H1 (cell line): ENCODE measurements around the gene HTR1D. TPM values are rescaled to one million over a fixed set of nuclear protein-coding genes. Genes with fewer than 3 reads are reported as not detected.

Source experiments
- CTCF ChIA-PET: fragments of 300-600 bp; sonication (Branson Sonifier 250); formaldehyde crosslinking; loops from one replicate; lab custom pipeline; 2021; ENCODE audit not compliant: partially characterized antibody; lab: Charles Lee
- POLR2A ChIA-PET: fragments of 300-600 bp; sonication (Branson Sonifier 250); formaldehyde crosslinking; loops from one replicate; lab custom pipeline; 2021; ENCODE audit warnings: inconsistent platforms; ENCODE audit not compliant: partially characterized antibody; lab: Charles Lee
- DNase-seq, 2 experiments: peaks; one replicate each; pipeline versions ENCODE4 v3.0.0 to v3.0.0-alpha.2; 2010 to 2022; ENCODE audit warnings: low spot score in 2 of 2, low read depth in 1 of 2, mixed read lengths in 1 of 2
- FAIRE-seq: peaks from 2 replicates; lab custom pipeline; 2011; peaks lifted over from hg19 to GRCh38; lab: Jason Lieb, UNC
- H2AFZ ChIP-seq: 2 replicates; pipeline ENCODE4 v1.8.1; 2012; ENCODE audit warnings: low read length, inconsistent platforms
- H2AK5ac ChIP-seq: 2 replicates; pipeline ENCODE4 v1.6.1; 2013; ENCODE audit warnings: low read depth, low read length
- H2BK120ac ChIP-seq: replicated peaks from 2 replicates; pipeline ENCODE3; 2013; ENCODE audit warnings: low read depth, low read length, inconsistent platforms
- H2BK12ac ChIP-seq: 2 replicates; pipeline ENCODE4 v1.6.1; 2013; ENCODE audit warnings: low read depth, low read length
- H2BK15ac ChIP-seq: 2 replicates; pipeline ENCODE4 v1.6.1; 2013; ENCODE audit warnings: low read length
- H2BK20ac ChIP-seq: 2 replicates; pipeline ENCODE4 v1.6.1; 2013; ENCODE audit warnings: low read length
- H2BK5ac ChIP-seq: 2 replicates; pipeline ENCODE4 v1.6.1; 2013; ENCODE audit warnings: low read depth, low read length
- H3K14ac ChIP-seq: 2 replicates; pipeline ENCODE4 v1.6.1; 2013; ENCODE audit warnings: inconsistent platforms; ENCODE audit not compliant: insufficient read length
- H3K18ac ChIP-seq: 2 replicates; pipeline ENCODE4 v1.6.1; 2013; ENCODE audit warnings: low read length; ENCODE audit errors: extremely low read depth
- H3K23ac ChIP-seq: 2 replicates; pipeline ENCODE4 v1.6.1; 2013; ENCODE audit warnings: inconsistent platforms; ENCODE audit not compliant: insufficient read length
- H3K23me2 ChIP-seq: 2 replicates; pipeline ENCODE4 v1.6.1; 2013; ENCODE audit warnings: low read depth, low read length
- H3K27ac ChIP-seq: 2 replicates; pipeline ENCODE4 v1.6.1; 2011; ENCODE audit warnings: low read depth, low read length, inconsistent platforms
- H3K27me3 ChIP-seq, 4 experiments: replicated peaks in 1 of 4; 1 replicate in 1 of 4; 2 replicates in 3 of 4; pipeline versions ENCODE4 v1.6.1 to v1.8.1; 2011 to 2013; ENCODE audit warnings: low read length in 3 of 4, mild to moderate bottlenecking in 3 of 4, inconsistent platforms in 2 of 4, mixed read lengths in 2 of 4, moderate library complexity in 1 of 4; ENCODE audit not compliant: control insufficient read depth in 3 of 4, insufficient read depth in 3 of 4; ENCODE audit errors: extremely low read depth in 1 of 4
- H3K36me3 ChIP-seq, 4 experiments: 2 replicates each; pipeline versions ENCODE4 v1.6.1 to v1.8.1; 2011 to 2013; ENCODE audit warnings: mild to moderate bottlenecking in 4 of 4, low read length in 3 of 4, moderate library complexity in 2 of 4, control low read depth in 1 of 4, inconsistent platforms in 1 of 4; ENCODE audit not compliant: insufficient read depth in 4 of 4, control insufficient read depth in 2 of 4
- H3K4ac ChIP-seq: replicated peaks from 2 replicates; pipeline ENCODE3; 2013; ENCODE audit warnings: low read length, low read depth, mixed read lengths, inconsistent platforms; ENCODE audit not compliant: insufficient read length
- H3K4me1 ChIP-seq, 4 experiments: replicated peaks in 1 of 4; 1 replicate in 1 of 4; 2 replicates in 3 of 4; pipeline versions ENCODE4 v1.6.1 to v1.8.1; 2011 to 2013; ENCODE audit warnings: low read length in 3 of 4, inconsistent platforms in 2 of 4, mixed read lengths in 1 of 4; ENCODE audit not compliant: insufficient read depth in 4 of 4, control insufficient read depth in 3 of 4
- H3K4me2 ChIP-seq, 2 experiments: 2 replicates each; pipeline versions ENCODE4 v1.6.1 to v1.8.1; 2011 to 2013; ENCODE audit warnings: low read depth in 2 of 2, low read length in 2 of 2, control low read depth in 1 of 2, inconsistent platforms in 1 of 2, mild to moderate bottlenecking in 1 of 2; ENCODE audit not compliant: insufficient read depth in 1 of 2
- H3K4me3 ChIP-seq, 4 experiments: fragments of 200-600, 300-600 bp in 1 of 4; sonication (generic), shearing (Covaris generic), sonication (Bioruptor Twin) in 1 of 4; 2 replicates each; pipeline versions ENCODE4 v1.5.1 to v1.8.1; 2011 to 2016; ENCODE audit warnings: low read length in 4 of 4, low read depth in 3 of 4, control low read depth in 2 of 4, inconsistent platforms in 2 of 4, mild to moderate bottlenecking in 2 of 4, mixed read lengths in 1 of 4, moderate library complexity in 1 of 4; ENCODE audit not compliant: insufficient read depth in 2 of 4; ENCODE audit errors: extremely low read depth in 1 of 4
- H3K56ac ChIP-seq: replicated peaks from 2 replicates; pipeline ENCODE3; 2013; ENCODE audit warnings: low read depth, mild to moderate bottlenecking, mixed read lengths, low read length, inconsistent platforms; ENCODE audit not compliant: insufficient read length
- H3K79me1 ChIP-seq: 2 replicates; pipeline ENCODE4 v1.6.1; 2013; ENCODE audit warnings: low read depth, low read length, control low read depth
- H3K79me2 ChIP-seq, 2 experiments: 2 replicates each; pipeline versions ENCODE4 v1.6.1 to v1.8.1; 2012 to 2013; ENCODE audit warnings: low read length in 2 of 2, mild to moderate bottlenecking in 2 of 2, inconsistent platforms in 1 of 2; ENCODE audit not compliant: insufficient read depth in 2 of 2, control insufficient read depth in 1 of 2
- H3K9ac ChIP-seq, 4 experiments: replicated peaks in 1 of 4; 1 replicate in 1 of 4; 2 replicates in 3 of 4; pipeline versions ENCODE4 v1.6.1 to v1.8.1; 2011 to 2013; ENCODE audit warnings: low read depth in 3 of 4, low read length in 3 of 4, control low read depth in 2 of 4, mild to moderate bottlenecking in 2 of 4, moderate library complexity in 2 of 4, inconsistent platforms in 1 of 4; ENCODE audit errors: extremely low read depth in 1 of 4
- H3K9me3 ChIP-seq, 2 experiments: 2 replicates each; pipeline versions ENCODE4 v1.6.1 to v1.8.1; 2012 to 2013; ENCODE audit warnings: mild to moderate bottlenecking in 2 of 2, moderate library complexity in 2 of 2, control low read depth in 1 of 2, inconsistent platforms in 1 of 2, low read depth in 1 of 2, low read length in 1 of 2, mixed read lengths in 1 of 2; ENCODE audit not compliant: insufficient read depth in 2 of 2
- H4K20me1 ChIP-seq, 2 experiments: replicated peaks in 1 of 2; 2 replicates each; pipeline versions ENCODE3 to v1.8.1; 2011 to 2013; ENCODE audit warnings: inconsistent platforms in 2 of 2, low read length in 2 of 2, mild to moderate bottlenecking in 1 of 2; ENCODE audit not compliant: insufficient read depth in 2 of 2, control insufficient read depth in 1 of 2
- H4K5ac ChIP-seq: 2 replicates; pipeline ENCODE4 v1.6.1; 2013; ENCODE audit warnings: low read length, low read depth, mixed read lengths, inconsistent platforms; ENCODE audit not compliant: insufficient read length
- H4K8ac ChIP-seq: 2 replicates; pipeline ENCODE4 v1.8.0; 2013; ENCODE audit warnings: mild to moderate bottlenecking, moderate library complexity, low read length, inconsistent platforms; ENCODE audit not compliant: insufficient read depth; ENCODE audit errors: extremely low read depth
- H4K91ac ChIP-seq: replicated peaks from 2 replicates; pipeline ENCODE3; 2013; ENCODE audit warnings: low read length, mixed read lengths, inconsistent platforms; ENCODE audit not compliant: insufficient read length
- CHD1 ChIP-seq: IDR thresholded peaks from 2 replicates; pipeline ENCODE4 v1.6.1; 2012; ENCODE audit warnings: low read depth, low read length, improper control_type of control experiment
- EP300 ChIP-seq, 2 experiments: IDR thresholded peaks; 1 replicate in 1 of 2; 2 replicates in 1 of 2; pipeline ENCODE4 v1.6.1; 2011 to 2012; ENCODE audit warnings: low read depth in 2 of 2, low read length in 2 of 2, mild to moderate bottlenecking in 2 of 2, borderline replicate concordance in 1 of 2, inconsistent platforms in 1 of 2, moderate library complexity in 1 of 2
- HDAC6 ChIP-seq: IDR thresholded peaks from one replicate; pipeline ENCODE4 v1.7.1; 2012; ENCODE audit warnings: low read depth, mild to moderate bottlenecking, inconsistent platforms, low read length, moderate library complexity
- MAFK ChIP-seq: IDR thresholded peaks from 2 replicates; pipeline ENCODE4 v1.6.1; 2012; ENCODE audit warnings: low read depth, mild to moderate bottlenecking, improper control_type of control experiment, low read length
- SP1 ChIP-seq: IDR thresholded peaks from 2 replicates; pipeline ENCODE4 v1.6.1; 2011; ENCODE audit warnings: low read depth, low read length
- YY1 ChIP-seq: IDR thresholded peaks from 2 replicates; pipeline ENCODE4 v1.6.1; 2011; ENCODE audit warnings: low read depth, mild to moderate bottlenecking, low read length
- polyA plus RNA-seq, 7 experiments: library from polyadenylated mRNA; depleted of rRNA in 3 of 7; stranded (reverse) in 5 of 7; unstranded in 2 of 7; fragments of >200 nt in 5 of 7; fragments of 200-250 nt in 2 of 7; gene quantifications; 1 replicate in 5 of 7; 2 replicates in 1 of 7; 4 replicates in 1 of 7; pipeline versions ENCODE4 v1.2.1 to v1.2.3, GENCODE V29; 2011 to 2013; ENCODE audit warnings: missing spikeins in 2 of 7, mixed read lengths in 2 of 7
- total RNA-seq: library from RNA; stranded (reverse); fragmentation: NEBNext Ultra II Directional; extraction: Animal tissue kit (Norgen Biotek cat#: 25700); gene quantifications from 2 replicates; pipeline ENCODE4 v1.2.1, GENCODE V29; 2021

HTR1D gene
- total and polyA plus RNA-seq, 2 of the 8 experiments (the other 6 are each of a cell fraction or from before 2014, with no cell fraction given), result 8.8 to 11.5 TPM

- Histone ChIP-seq H3K79me2 (peaks cover 19 to 55% of the 10 kb centered on the region in 2 experiments), H4K20me1 (peaks cover 14 to 21% of the 10 kb centered on the region in 2 experiments), H2AK5ac (no peak overlapping the region), H2BK12ac (no peak overlapping the region), H3K27ac (no peak overlapping the region), H3K4me3 (peak overlapping the region; percentile 70 to 95 (median 83)), H4K5ac (no peak overlapping the region), H4K8ac (no peak overlapping the region), H2BK120ac (no peak overlapping the region), H3K4ac (no peak overlapping the region), H3K36me3 (no peaks in the 10 kb centered on the region), H2BK15ac (no peak overlapping the region), H3K56ac (no peak overlapping the region), H3K23me2 (peaks cover 4% of the 10 kb centered on the region), H3K4me2 (peak overlapping the region; percentile 74 to 75), H3K18ac (no peak overlapping the region), H3K9ac (peak overlapping the region in 1 of 4 experiments; percentile 84; a peak in 3 of 7 replicates), H3K4me1 (peaks cover 0 to 8% (median 3%) of the 10 kb centered on the region in 4 experiments; a peak in 4 of 7 replicates), H3K9me3 (no peaks in the 10 kb centered on the region), H4K91ac (no peak overlapping the region), H3K27me3 (no peaks in the 10 kb centered on the region), H3K79me1 (no peaks in the 10 kb centered on the region; the same call in 1 of the 2 replicates), H2BK20ac (no peak overlapping the region), H2BK5ac (no peak overlapping the region), H2AFZ (no peak overlapping the region), H3K23ac (no peak overlapping the region), H3K14ac (no peak overlapping the region)
- TF ChIP-seq HDAC6, result no peak
- no peak for TF ChIP-seq CHD1
- no peak for TF ChIP-seq YY1
- TF ChIP-seq SP1, result no peak
- TF ChIP-seq MAFK, result no peak
- no peak for TF ChIP-seq EP300 (IDR thresholded peaks at IDR 0.05; ENCODE audit: borderline replicate concordance in 1 of 2, low read depth in 2 of 2, low read length in 2 of 2)
- ChIA-PET CTCF (interaction anchor here (0.6 to 27.4 kb wide), 5 partner anchors 8 to 76 kb away, joined by 3 to 705 read pairs (median 3); no protein-coding TSS in a partner anchor), POLR2A (interaction anchor here (0.7 to 4.7 kb wide), 18 partner anchors 8 to 317 kb away, joined by 3 to 37 read pairs (median 4); no protein-coding TSS in a partner anchor)
- no peak for DNase-seq
- no peak for FAIRE-seq
Measured at GRCh38 chr1:23166854-23167253, 50.4 kb downstream of the HTR1D start.
